Naive thymus-derived CD4-positive, alpha-beta T cell (primary cell): ENCODE measurements around the gene ZNF267. TPM values are rescaled to one million over a fixed set of nuclear protein-coding genes. Genes with fewer than 3 reads are reported as not detected.
"Not testable (repeated sequence)": the region's sequence is repeated elsewhere in the genome, so short reads cannot be mapped to it uniquely, and the experiment has no call there.

Experiments used
- ATAC-seq: fragments of 150-1000 bp; cut with Tn5 transposase; 2 replicates; pipeline ENCODE4 v1.10.0; 2021; ENCODE audit warnings: mild to moderate bottlenecking, moderate library complexity
- CTCF ChIA-PET: fragments of 350-600 bp; sonication (Branson Sonifier 250); formaldehyde crosslinking; loops from one replicate; lab custom pipeline; 2021; ENCODE audit warnings: antibody characterized with exemption; lab: Charles Lee
- POLR2A ChIA-PET: fragments of 350-600 bp; sonication (Branson Sonifier 250); formaldehyde crosslinking; loops from one replicate; lab custom pipeline; 2021; ENCODE audit warnings: antibody characterized with exemption, inconsistent platforms; lab: Charles Lee
- DNase-seq, 9 donors: peaks; one replicate each; pipeline versions ENCODE4 v3.0.0 to v3.0.0-alpha.2; 2020 to 2022; ENCODE audit warnings: mixed read lengths in 1 of 9
- H3K27ac ChIP-seq: one replicate; pipeline ENCODE4 v1.7.0; 2013; ENCODE audit warnings: mild to moderate bottlenecking, low read depth, low read length, moderate library complexity
- H3K27me3 ChIP-seq, 2 donors: one replicate each; pipeline ENCODE4 v1.7.0; 2013; ENCODE audit warnings: low read length in 2 of 2, mild to moderate bottlenecking in 2 of 2, moderate library complexity in 2 of 2; ENCODE audit not compliant: control insufficient read depth in 2 of 2, insufficient read depth in 2 of 2
- H3K36me3 ChIP-seq, 3 experiments: 1 replicate in 2 of 3; 2 replicates in 1 of 3; pipeline ENCODE4 v1.7.0; 2013; ENCODE audit warnings: low read length in 3 of 3, mild to moderate bottlenecking in 3 of 3, moderate library complexity in 1 of 3; ENCODE audit not compliant: insufficient read depth in 3 of 3, control insufficient read depth in 2 of 3
- H3K4me1 ChIP-seq, 2 donors: one replicate each; pipeline ENCODE4 v1.7.0; 2013; ENCODE audit warnings: low read length in 2 of 2, mild to moderate bottlenecking in 2 of 2, moderate library complexity in 1 of 2; ENCODE audit not compliant: control insufficient read depth in 2 of 2, insufficient read depth in 2 of 2
- H3K4me3 ChIP-seq: 2 replicates; pipeline ENCODE4 v1.7.0; 2013; ENCODE audit warnings: mild to moderate bottlenecking, low read length
- H3K9me3 ChIP-seq, 3 experiments: 1 replicate in 2 of 3; 2 replicates in 1 of 3; pipeline ENCODE4 v1.7.0; 2013; ENCODE audit warnings: low read length in 3 of 3; ENCODE audit not compliant: control insufficient read depth in 2 of 3
- H3K27ac Mint-ChIP-seq, 9 donors: one replicate each; pipeline ENCODE4 v1.8.0; 2020 to 2022; ENCODE audit warnings: mixed read lengths in 9 of 9, mild to moderate bottlenecking in 8 of 9, moderate library complexity in 5 of 9, inconsistent platforms in 2 of 9
- H3K27me3 Mint-ChIP-seq, 5 donors: one replicate each; pipeline ENCODE4 v1.8.0; 2021 to 2022; ENCODE audit warnings: mixed read lengths in 5 of 5, mild to moderate bottlenecking in 1 of 5
- H3K36me3 Mint-ChIP-seq, 5 donors: one replicate each; pipeline ENCODE4 v1.8.0; 2020 to 2022; ENCODE audit warnings: mixed read lengths in 5 of 5, mild to moderate bottlenecking in 3 of 5, inconsistent platforms in 1 of 5
- H3K4me1 Mint-ChIP-seq, 7 donors: one replicate each; pipeline ENCODE4 v1.8.0; 2020 to 2022; ENCODE audit warnings: mixed read lengths in 7 of 7, mild to moderate bottlenecking in 3 of 7, inconsistent platforms in 1 of 7
- H3K4me3 Mint-ChIP-seq, 10 donors: one replicate each; pipeline ENCODE4 v1.8.0; 2020 to 2022; ENCODE audit warnings: mild to moderate bottlenecking in 10 of 10, mixed read lengths in 10 of 10, moderate library complexity in 6 of 10, inconsistent platforms in 2 of 10
- H3K9me3 Mint-ChIP-seq, 11 donors: one replicate each; pipeline ENCODE4 v1.8.0; 2020 to 2022; ENCODE audit warnings: mixed read lengths in 11 of 11, mild to moderate bottlenecking in 4 of 11, inconsistent platforms in 1 of 11, moderate library complexity in 1 of 11
- intact Hi-C, 2 donors: fragments of 100-400 bp; cut with micrococcal nuclease; formaldehyde crosslinking; loops; one replicate each; pipeline ENCODE4 v1.15.1; 2023
- polyA plus RNA-seq, 2 donors: library from polyadenylated mRNA; unstranded; fragments of 300-500 nt; fragmentation: Illumina TruSeq; gene quantifications; one replicate each; pipeline ENCODE4 v1.2.3, GENCODE V29; 2021
- total RNA-seq, 6 experiments: library from RNA in 5 of 6; stranded (reverse) in 5 of 6; gene quantifications; 1 replicate in 5 of 6; 2 replicates in 1 of 6; pipeline ENCODE4 v1.2.3 and lab custom pipeline; 2021 to 2026

Gene ZNF267
- total and polyA plus RNA-seq, 7 experiments from 2014 or later, result 7.3 to 74.9 (median 37.5) TPM

DNA sequence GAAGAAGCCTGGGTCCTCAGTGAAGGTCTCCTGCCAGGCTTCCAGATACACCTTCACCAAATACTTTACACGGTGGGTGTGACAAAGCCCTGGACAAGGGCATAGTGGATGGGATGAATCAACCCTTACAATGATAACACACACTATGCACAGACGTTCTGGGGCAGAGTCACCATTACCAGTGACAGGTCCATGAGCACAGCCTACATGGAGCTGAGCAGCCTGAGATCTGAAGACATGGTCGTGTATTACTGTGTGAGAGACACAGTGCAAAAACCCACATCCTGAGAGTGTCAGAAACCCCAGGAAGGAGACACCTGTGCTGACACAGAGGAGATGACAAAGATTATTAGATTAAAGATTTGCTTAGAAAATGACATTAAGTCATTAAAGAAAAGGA lies 78.6 kb downstream of the ZNF267 start:
- H3K36me3 ChIP-seq, H3K27me3 ChIP-seq, CTCF ChIA-PET, H3K9me3 Mint-ChIP-seq, H3K4me3 ChIP-seq, H3K36me3 Mint-ChIP-seq, POLR2A ChIA-PET, intact Hi-C loops, H3K9me3 ChIP-seq, H3K27me3 Mint-ChIP-seq, H3K27ac ChIP-seq, H3K4me3 Mint-ChIP-seq, H3K4me1 ChIP-seq: not testable (repeated sequence)
- ATAC-seq (peak; percentile 72), DNase-seq (peak in 6 of 9 donors; percentile 23 to 50 (median 40))
- Mint-ChIP-seq H3K4me1 (peaks cover 0 to 15% (median 10%) of the 10 kb centered on the region in 7 donors), H3K27ac (peak overlapping the region in 1 of 9 donors; percentile 31)

GRCh38 chr16:31956221-31956620 lies 82.6 kb downstream of the ZNF267 start:
- peak; percentile 46 for ATAC-seq
- H3K9me3 ChIP-seq, H3K4me1 ChIP-seq, H3K36me3 Mint-ChIP-seq, H3K4me3 Mint-ChIP-seq, POLR2A ChIA-PET, H3K27me3 Mint-ChIP-seq, H3K4me3 ChIP-seq, H3K36me3 ChIP-seq, H3K9me3 Mint-ChIP-seq, intact Hi-C loops, H3K4me1 Mint-ChIP-seq, H3K27ac ChIP-seq, CTCF ChIA-PET, H3K27me3 ChIP-seq, H3K27ac Mint-ChIP-seq: not testable (repeated sequence)
- DNase-seq, result peak in 7 of 9 donors; percentile 2 to 35 (median 8)

DNA sequence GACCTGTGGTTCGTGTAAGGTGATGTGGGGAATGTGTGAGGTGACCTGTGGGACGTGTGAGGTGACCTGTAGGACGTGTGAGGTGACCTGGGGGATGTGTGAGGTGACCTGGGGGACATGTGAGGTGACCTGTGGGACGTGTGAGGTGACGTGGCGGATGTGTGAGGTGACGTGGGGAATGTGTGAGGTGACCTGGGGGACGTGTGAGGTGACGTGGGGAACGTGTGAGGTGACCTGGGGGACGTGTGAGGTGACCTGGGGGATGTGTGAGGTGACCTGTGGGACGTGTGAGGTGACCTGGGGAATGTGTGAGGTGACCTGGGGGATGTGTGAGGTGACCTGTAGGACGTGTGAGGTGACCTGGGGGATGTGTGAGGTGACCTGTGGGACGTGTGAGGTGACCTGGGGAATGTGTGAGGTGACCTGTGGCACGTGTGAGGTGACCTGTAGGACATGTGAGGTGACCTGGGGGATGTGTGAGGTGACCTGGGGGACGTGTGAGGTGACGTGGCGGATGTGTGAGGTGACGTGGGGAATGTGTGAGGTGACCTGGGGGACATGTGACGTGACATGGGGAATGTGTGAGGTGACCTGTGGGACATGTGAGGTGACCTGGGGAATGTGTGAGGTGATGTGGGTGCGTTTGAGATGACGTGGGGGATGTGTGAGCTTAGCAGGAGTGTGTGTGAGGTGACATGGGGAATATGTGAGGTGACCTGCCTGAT lies 86.7 kb downstream of the ZNF267 start:
- H3K27me3 ChIP-seq, CTCF ChIA-PET, H3K4me3 Mint-ChIP-seq, H3K4me3 ChIP-seq, H3K4me1 ChIP-seq, H3K4me1 Mint-ChIP-seq, H3K9me3 Mint-ChIP-seq, H3K27ac Mint-ChIP-seq, POLR2A ChIA-PET, H3K36me3 Mint-ChIP-seq, DNase-seq, H3K27ac ChIP-seq, H3K9me3 ChIP-seq, intact Hi-C loops, ATAC-seq, H3K36me3 ChIP-seq: not testable (repeated sequence)
- peaks cover 0 to 11% (median 4%) of the 10 kb centered on the region in 5 donors for H3K27me3 Mint-ChIP-seq
